Measurements from ENCODE around the gene FAT2.

Gene FAT2

GRCh38 chr5:151555760-151556576 is 35.2 kb downstream of the FAT2 start:
- DNase-seq (ENCODE audit: low spot score): no peak

- DNase-seq (ENCODE audit: low spot score): no peak
Observed at GRCh38 chr5:151553695-151554094, 37.4 kb downstream of the FAT2 start.

- DNase-seq (ENCODE audit: low spot score): no peak
Observed at GRCh38 chr5:151553130-151553670, 37.9 kb downstream of the FAT2 start.

- DNase-seq (ENCODE audit: low spot score): no peak
Observed at GRCh38 chr5:151551985-151552384, 39.1 kb downstream of the FAT2 start.

GRCh38 chr5:151550146-151550545 is 41.0 kb downstream of the FAT2 start:
- DNase-seq (ENCODE audit: low spot score): no peak

GRCh38 chr5:151549713-151550112 is 41.4 kb downstream of the FAT2 start:
- DNase-seq (ENCODE audit: low spot score): no peak

- DNase-seq (ENCODE audit: low spot score): no peak
Observed at GRCh38 chr5:151547364-151547763, 43.8 kb downstream of the FAT2 start.

GRCh38 chr5:151541571-151541970 is 49.6 kb downstream of the FAT2 start:
- no peak for DNase-seq (ENCODE audit: low spot score)

Measured in COLO829 (cell line).